DOHH2 (cell line): ENCODE results near the gene SYNPO2L.
"Not testable (repeated sequence)": the region's sequence is repeated elsewhere in the genome, so short reads cannot be mapped to it uniquely, and the experiment has no call there.

Source experiments
- H3F3A ChIP-seq: fragments of 200-600 bp; sonication (generic), shearing (Covaris generic); 2 replicates; pipeline ENCODE4 v1.6.0; 2016; ENCODE audit warnings: antibody characterized with exemption, mild to moderate bottlenecking; ENCODE audit not compliant: control insufficient read depth, insufficient read depth
- H3K27ac ChIP-seq: fragments of 200-600 bp; sonication (generic); 2 replicates; pipeline ENCODE4 v1.5.1; 2014; ENCODE audit warnings: low read depth, mild to moderate bottlenecking, low read length, moderate library complexity
- H3K27me3 ChIP-seq: fragments of 200-600 bp; sonication (generic); 2 replicates; pipeline ENCODE4 v1.6.1; 2014; ENCODE audit warnings: mild to moderate bottlenecking, low read length, mixed read lengths; ENCODE audit not compliant: control insufficient read depth
- H3K36me3 ChIP-seq: fragments of 200-600 bp; sonication (generic); 2 replicates; pipeline ENCODE4 v1.6.1; 2014; ENCODE audit warnings: mild to moderate bottlenecking, low read length, moderate library complexity, mixed read lengths; ENCODE audit not compliant: control insufficient read depth
- H3K4me1 ChIP-seq: fragments of 200-600 bp; sonication (generic); 2 replicates; pipeline ENCODE4 v1.6.1; 2014; ENCODE audit warnings: mild to moderate bottlenecking, low read length, mixed read lengths; ENCODE audit not compliant: control insufficient read depth
- H3K4me2 ChIP-seq: fragments of 200-600 bp; sonication (generic); 2 replicates; pipeline ENCODE4 v1.6.0; 2014; ENCODE audit warnings: mild to moderate bottlenecking, low read length, moderate library complexity
- H3K4me3 ChIP-seq: fragments of 200-600 bp; sonication (generic); 2 replicates; pipeline ENCODE4 v1.5.1; 2014; ENCODE audit warnings: mild to moderate bottlenecking, low read length, mixed read lengths
- H3K79me2 ChIP-seq: fragments of 200-600 bp; sonication (generic); 2 replicates; pipeline ENCODE4 v1.6.1; 2014; ENCODE audit warnings: mild to moderate bottlenecking, low read length, mixed read lengths; ENCODE audit not compliant: control insufficient read depth
- H3K9me2 ChIP-seq: fragments of 200-600 bp; sonication (generic); replicated peaks from 2 replicates; pipeline ENCODE4 v1.6.1; 2014; ENCODE audit warnings: mild to moderate bottlenecking, low read length, mixed read lengths; ENCODE audit not compliant: control insufficient read depth
- H3K9me3 ChIP-seq: fragments of 200-600 bp; sonication (generic); 2 replicates; pipeline ENCODE4 v1.6.1; 2014; ENCODE audit warnings: antibody characterized with exemption, low read length, mixed read lengths; ENCODE audit not compliant: control insufficient read depth, insufficient read depth
- H4K20me1 ChIP-seq: fragments of 200-600 bp; sonication (generic); 2 replicates; pipeline ENCODE4 v1.6.0; 2014; ENCODE audit warnings: low read depth, mild to moderate bottlenecking, antibody characterized with exemption, low read length, moderate library complexity; ENCODE audit not compliant: control insufficient read depth, insufficient read depth
- EZH2phosphoT487 ChIP-seq: fragments of 200-600 bp; sonication (generic); IDR thresholded peaks from 2 replicates; pipeline ENCODE4 v1.6.1; 2017; ENCODE audit warnings: borderline replicate concordance, mild to moderate bottlenecking, antibody characterized with exemption, low read length, moderate library complexity, mixed read lengths
- TF ChIP-seq, protein P1 (sequence below): fragments of 200-600 bp; sonication (generic); IDR thresholded peaks from one replicate; pipeline ENCODE4 v1.5.1; 2014; ENCODE audit warnings: antibody characterized with exemption, mild to moderate bottlenecking, low read depth, low read length; ENCODE audit not compliant: poor library complexity, severe bottlenecking

The SYNPO2L gene

DNA sequence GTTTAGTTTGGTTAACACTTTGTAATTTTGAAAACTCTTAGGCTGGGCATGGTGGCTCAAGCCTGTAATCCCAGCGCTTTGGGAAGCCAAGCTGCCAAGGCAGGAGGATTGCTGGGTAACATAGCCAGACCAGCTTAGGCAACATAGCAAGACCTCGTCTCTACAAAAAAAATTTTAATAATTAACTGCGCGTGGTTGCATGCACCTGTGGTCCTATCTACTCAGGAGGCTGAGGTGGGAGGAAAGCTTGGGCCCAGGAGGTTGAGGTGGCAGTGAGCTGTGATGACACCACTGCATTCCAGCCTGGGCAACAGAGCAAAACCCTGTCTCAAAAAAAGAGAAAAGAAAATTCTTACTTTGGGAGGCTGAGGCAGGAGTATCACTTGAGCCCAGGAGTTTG is 32.8 kb downstream of the SYNPO2L start:
- Histone ChIP-seq H3K36me3 (peaks cover 10% of the 10 kb centered on the region; the same call in 1 of the 2 replicates), H3K4me3 (no peak overlapping the region), H4K20me1 (no peaks in the 10 kb centered on the region), H3K79me2 (peaks cover 18% of the 10 kb centered on the region), H3K27me3 (no peaks in the 10 kb centered on the region), H3F3A (no peaks in the 10 kb centered on the region), H3K4me1 (peaks cover 18% of the 10 kb centered on the region), H3K9me3 (no peaks in the 10 kb centered on the region), H3K27ac (no peak overlapping the region), H3K9me2 (no peaks in the 10 kb centered on the region), H3K4me2 (no peak overlapping the region)
- no peak for TF ChIP-seq EZH2phosphoT487
- TF ChIP-seq, protein P1, sequence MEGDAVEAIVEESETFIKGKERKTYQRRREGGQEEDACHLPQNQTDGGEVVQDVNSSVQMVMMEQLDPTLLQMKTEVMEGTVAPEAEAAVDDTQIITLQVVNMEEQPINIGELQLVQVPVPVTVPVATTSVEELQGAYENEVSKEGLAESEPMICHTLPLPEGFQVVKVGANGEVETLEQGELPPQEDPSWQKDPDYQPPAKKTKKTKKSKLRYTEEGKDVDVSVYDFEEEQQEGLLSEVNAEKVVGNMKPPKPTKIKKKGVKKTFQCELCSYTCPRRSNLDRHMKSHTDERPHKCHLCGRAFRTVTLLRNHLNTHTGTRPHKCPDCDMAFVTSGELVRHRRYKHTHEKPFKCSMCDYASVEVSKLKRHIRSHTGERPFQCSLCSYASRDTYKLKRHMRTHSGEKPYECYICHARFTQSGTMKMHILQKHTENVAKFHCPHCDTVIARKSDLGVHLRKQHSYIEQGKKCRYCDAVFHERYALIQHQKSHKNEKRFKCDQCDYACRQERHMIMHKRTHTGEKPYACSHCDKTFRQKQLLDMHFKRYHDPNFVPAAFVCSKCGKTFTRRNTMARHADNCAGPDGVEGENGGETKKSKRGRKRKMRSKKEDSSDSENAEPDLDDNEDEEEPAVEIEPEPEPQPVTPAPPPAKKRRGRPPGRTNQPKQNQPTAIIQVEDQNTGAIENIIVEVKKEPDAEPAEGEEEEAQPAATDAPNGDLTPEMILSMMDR, result no peak

DNA sequence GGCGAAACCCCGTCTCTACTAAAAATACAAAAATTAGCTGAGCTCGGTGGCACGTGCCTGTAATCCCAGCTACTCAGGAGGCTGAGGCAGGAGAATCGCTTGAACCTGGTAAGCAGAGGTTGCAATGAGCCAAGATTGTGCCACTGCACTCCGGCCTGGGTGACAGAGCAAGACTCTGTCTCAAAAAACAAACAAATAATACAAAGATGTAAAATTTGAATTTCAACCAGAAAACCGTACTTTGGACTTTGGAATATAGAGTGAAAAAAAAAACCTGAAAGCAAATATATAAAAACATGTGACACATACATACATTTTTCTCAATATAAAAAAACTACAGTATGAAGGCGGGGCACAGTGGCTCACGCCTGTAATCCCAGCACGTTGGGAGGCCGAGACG is 34.9 kb downstream of the SYNPO2L start:
- H3K27me3 ChIP-seq, H3K4me3 ChIP-seq, H4K20me1 ChIP-seq, H3K79me2 ChIP-seq, H3K27ac ChIP-seq, H3K36me3 ChIP-seq, H3K4me1 ChIP-seq, H3K4me2 ChIP-seq, H3K9me2 ChIP-seq, H3K9me3 ChIP-seq, H3F3A ChIP-seq: not testable (repeated sequence)

DNA sequence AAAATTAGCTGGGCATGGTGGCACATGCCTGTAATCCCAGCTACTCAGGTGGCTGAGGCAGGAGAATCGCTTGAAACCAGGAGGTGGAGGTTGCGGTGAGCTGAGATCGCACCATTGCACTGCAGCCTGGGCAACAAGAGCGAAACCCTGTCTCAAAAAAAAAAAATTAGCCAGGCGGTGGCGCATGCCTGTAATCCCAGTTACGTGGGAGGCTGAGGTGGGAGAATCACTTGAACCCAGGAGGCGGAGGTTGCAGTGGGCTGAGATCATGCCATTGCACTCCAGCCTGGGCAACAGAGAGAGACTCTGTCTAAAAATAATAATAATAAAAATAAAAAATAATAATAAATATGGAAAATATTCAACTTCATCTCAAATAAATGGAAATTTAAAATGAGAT is 38.7 kb downstream of the SYNPO2L start:
- H3K4me3 ChIP-seq, H3K36me3 ChIP-seq, H3K9me2 ChIP-seq, H4K20me1 ChIP-seq, H3K79me2 ChIP-seq, H3K9me3 ChIP-seq, H3K4me2 ChIP-seq, H3K4me1 ChIP-seq, H3K27me3 ChIP-seq, H3F3A ChIP-seq, H3K27ac ChIP-seq: not testable (repeated sequence)

DNA sequence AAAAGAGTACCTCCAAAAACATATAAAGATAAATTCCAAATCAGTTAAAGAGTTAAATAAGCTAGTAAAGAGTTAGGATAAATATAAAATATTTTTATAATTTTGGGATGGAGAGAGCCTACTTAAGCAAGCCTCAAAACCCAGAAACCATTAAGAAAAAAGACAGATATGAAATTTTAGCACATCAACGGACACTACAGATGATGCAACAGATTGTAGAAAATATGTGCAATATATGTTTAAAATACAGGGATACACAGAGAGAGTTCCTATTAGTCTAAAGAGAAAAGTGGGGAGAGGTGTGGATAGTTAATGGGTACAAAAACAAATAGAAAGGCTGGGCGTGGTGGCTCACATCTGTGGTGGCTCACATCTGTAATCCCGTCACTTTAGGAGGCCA is 41.1 kb downstream of the SYNPO2L start:
- Histone ChIP-seq H3F3A (no peaks in the 10 kb centered on the region), H3K9me3 (no peaks in the 10 kb centered on the region), H4K20me1 (no peaks in the 10 kb centered on the region), H3K79me2 (no peaks in the 10 kb centered on the region), H3K27me3 (no peaks in the 10 kb centered on the region), H3K4me1 (no peaks in the 10 kb centered on the region), H3K36me3 (no peaks in the 10 kb centered on the region), H3K9me2 (no peaks in the 10 kb centered on the region), H3K27ac (no peak overlapping the region), H3K4me2 (no peak overlapping the region), H3K4me3 (no peak overlapping the region)
- no peak for TF ChIP-seq EZH2phosphoT487
- TF ChIP-seq, protein P1, result no peak
